Stimulated activated CD4-positive, alpha-beta T cell treated with anti-CD3 and anti-CD28 coated beads, Interleukin-12 subunit alpha, Interleukin-12 subunit beta, amount 100 ng/mL, for 48 hours (primary cell): ENCODE data around the gene BTBD1.
A peak's percentile ranks its signal among the peaks of the same experiment; 100 is the strongest.

Experiments
- DNase-seq, 3 donors: peaks; one replicate each; pipeline ENCODE4 v3.0.0-alpha.2; 2020; ENCODE audit warnings: low read depth in 2 of 3, low spot score in 1 of 3

The BTBD1 gene

DNA sequence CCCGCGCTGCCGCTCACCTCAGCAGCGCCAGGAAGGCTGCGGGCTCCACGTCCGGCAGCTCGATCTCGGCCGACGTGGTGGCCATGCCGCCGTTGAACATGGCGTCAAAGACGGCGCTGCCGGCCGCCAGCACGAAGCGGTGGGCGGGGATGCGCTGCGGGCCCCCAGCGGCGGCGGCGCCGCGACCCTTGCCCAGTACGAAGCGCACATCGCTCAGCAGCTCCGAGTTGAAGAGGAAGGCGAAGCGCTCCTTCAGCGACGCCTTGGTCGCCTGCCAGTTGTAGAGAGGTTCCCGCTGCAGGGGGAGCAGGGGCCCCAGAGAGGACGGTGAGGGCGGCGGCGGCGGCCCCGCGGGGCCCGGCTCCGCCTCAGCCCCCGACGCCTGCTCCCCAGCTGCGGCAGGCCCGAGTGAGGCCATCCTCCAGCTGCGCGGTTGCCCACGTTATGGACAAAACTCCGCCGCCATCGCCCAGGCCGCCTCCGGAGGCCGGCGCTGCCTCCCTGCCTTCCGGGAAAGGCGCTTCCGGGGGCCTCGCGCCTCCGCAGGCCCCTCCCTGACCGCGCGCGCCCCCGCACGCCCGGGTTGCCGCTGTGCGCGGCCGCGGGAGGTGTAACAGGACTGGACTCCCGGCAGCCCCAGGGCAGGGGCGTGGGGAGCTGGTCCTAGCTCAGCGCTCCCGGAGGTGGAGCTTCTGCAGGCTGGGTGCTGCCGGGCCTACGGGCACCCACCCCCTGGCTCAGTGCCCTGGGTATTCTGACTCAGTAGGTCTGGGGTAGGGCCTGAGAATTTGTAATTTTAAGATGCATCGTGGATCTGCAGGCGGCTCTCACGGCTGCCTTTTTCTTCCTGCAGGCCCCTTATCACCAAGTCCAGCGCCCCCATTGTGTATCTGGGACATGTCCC, at the start of gene BTBD1:
TSS of gene BTBD1 (minus strand) at position 519 of the 904 bp plus-strand sequence. CDS start at position 418, 101 bp downstream.
- peak; percentile 82 to 89 (median 88) for DNase-seq

GRCh38 chr15:83115831-83116565, 48.9 kb upstream of the BTBD1 start:
- no peak for DNase-seq

GRCh38 chr15:83115410-83115809, 48.4 kb upstream of the BTBD1 start:
- DNase-seq: no peak

- DNase-seq: no peak
Observed at GRCh38 chr15:83114856-83115255, 47.8 kb upstream of the BTBD1 start.

DNA sequence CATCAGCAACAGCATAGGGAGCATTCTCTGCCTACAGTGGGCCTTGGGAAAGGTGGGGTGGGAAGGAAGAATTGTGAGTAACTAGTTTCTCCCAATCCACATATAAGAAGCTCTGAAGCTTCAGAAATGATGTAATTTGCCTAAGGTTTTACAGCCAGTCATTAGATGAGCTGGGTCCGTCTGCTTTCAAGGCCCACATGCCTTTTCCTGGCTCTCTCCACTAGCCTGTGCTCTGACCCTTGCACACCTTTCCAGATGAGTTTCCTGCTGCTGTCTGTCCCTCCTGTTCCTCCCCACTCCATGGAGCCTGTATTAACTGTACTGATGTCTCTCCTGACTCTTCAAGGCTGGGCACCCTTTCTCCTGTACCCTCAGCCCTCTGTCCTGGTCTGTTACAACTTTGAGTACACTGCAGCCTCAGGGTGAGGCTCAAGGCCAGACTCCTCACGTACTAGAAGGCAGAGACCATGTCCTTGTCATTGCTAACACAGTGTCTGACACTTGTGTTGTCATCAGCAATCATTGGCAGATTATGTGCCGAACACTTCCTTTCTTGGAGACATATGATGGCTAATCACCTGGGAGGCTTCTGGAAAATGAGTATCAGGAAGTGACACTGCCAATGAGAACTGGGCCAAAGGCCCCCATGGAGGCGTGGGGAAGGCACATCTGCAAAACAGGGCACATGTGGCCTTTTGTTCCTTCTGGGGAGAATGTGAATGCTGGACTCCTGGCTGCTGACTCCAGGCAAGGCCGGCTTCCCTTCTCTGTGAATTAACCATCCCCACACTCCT, 47.0 kb upstream of the BTBD1 start:
- no peak for DNase-seq

DNA sequence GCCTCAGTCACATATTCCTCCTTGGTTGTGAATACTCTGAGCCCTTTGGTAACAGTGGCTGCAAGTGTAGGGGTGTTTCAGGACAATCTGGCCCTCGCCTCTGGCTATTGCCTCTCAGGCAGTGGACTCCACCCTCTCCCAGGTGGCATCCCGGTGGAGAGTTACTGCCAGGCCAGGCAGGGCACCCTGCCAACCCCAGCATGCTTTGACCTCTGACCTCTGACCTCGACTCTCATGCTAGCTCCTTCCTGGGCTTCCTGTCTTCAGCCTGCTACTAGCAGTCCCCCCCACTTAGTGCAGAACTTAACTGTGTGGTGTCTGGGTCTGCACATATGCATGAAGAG, 45.9 kb upstream of the BTBD1 start:
- DNase-seq: no peak

DNA sequence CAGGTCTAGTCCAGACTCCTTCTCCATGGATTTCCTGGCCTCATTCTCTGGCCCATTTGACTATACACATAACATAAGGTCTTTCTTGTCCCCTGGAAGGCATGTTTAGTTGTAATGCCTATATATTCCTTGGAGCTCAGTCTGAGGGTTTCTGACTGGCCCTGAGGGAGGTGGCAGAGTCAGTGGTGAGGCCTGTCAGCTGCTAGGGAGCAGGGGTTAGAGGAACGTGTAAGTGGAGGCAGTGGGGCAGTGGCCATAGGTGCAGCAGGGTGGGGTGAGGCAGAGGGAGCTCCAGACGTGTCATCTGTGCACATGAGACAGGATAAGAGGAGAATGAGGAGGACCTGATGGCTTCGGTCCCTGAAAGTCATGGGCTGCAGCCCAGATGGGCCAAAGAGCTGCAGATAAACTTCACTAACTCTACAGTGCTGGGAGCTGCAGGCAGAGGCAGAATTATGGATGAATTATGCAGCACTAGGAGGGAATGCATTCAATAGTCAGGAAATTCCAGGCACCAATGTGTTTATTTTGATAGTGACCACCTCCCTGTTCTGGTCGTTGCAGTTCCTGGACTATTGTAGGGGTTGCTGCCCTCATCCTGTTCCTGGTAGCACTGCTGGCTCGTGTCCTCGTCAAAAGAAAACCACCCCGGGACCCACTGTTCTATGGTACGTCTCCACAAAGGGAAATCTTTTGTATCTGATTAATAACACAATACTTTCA, 45.3 kb upstream of the BTBD1 start:
- no peak for DNase-seq

- no peak for DNase-seq
Observed at GRCh38 chr15:83111149-83111548, 44.1 kb upstream of the BTBD1 start.

DNA sequence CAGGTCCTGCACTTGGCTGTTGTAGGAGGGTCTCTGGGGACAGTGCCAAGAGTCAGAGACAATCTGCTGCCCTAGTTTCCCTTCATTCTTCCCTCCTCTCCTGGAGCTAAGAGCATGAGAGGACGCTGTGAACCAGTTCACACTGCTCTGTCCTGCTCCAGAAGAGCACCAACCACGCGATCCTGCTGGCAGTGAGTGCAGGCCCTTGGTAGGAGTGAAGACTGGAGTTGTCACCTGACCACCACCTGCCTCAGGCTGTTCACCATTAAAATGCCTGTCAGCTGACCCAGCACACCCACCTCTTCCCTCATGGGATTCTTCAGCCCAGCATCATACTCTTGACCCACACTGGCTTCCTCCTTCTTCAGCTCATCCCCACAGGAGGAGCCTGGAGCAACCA, 43.3 kb upstream of the BTBD1 start:
- DNase-seq: no peak

DNA sequence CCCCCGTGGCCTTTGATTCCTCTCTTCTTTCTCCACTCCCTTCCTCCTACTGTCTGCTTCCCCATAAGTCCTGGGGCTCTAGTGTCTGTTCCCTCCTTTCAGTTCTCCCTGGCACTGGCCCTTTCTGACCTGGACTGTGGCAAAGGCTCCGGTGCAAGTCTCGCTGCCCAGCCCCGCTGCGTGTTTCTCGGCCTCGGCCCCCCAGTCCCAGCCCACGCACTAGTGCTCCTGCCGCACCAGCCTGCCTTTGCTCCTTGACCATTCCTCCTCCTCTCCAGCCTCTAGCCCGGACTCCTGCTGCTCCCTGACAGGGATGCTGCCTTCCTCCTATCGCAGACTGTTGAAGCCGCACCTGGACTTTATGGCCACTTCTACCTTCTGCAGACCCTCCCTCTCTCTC, 42.5 kb upstream of the BTBD1 start:
- no peak for DNase-seq

DNA sequence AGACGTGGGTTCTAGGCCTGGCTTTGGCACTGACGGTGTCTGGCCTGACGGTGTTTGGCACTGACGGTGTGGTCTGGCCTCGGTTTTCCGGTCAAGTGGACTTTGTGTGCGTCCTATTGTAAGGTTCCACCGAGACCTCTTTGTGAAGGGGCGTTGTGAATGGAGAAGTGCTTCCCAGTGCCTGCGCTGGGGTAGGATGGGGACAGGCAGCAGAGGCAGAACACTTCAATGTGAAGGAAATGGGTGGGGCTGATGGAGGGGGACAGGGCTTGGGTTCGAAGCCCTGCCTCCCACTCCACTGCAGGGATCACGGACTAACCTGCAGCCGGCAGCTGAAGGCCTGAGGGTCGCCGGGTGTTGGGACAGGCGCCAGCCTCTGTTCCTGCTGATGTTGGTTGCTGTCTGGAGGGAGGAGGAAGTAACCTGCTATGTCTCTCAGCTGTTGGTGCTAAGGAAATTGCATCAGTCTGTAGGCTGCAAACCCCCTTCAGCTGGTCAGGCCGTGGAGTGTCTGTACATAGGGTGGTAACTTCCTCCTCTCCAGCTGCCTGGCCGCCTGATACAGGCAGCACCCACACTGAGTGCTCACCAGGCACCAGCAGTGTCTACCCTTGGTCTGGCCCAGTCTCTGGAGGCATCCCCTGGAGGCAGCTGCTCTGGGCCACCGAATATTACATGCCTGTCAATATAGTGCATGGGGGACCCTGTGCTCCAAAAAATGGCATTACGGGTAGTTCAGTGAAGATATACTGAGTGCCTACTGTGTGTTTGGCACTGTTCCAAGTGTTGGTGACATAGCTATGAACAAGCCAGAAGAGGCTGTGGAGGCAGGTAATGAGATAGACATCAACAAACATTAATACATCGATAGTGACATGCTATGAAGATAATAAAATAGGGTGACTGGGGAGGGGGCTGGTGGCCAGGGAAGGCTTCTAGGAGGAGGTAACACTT, 41.5 kb upstream of the BTBD1 start:
- no peak for DNase-seq

DNA sequence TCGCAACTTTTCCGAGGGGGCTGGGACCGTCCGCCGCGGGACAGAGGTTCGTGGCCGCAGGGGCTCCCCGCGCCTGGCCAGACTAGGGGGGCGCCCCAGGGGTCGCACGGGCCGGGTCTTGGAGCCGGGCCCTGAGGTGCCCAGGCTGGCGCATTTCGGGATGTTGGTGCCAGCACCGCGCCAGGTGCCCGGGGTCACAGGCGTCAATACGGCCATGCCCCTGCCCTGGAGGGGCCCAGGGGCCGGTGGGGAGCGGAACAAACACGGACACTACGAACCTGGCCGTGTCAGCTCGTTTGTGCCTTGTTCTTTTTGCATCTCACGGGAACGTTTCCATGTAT, 40.8 kb upstream of the BTBD1 start:
- no peak for DNase-seq

GRCh38 chr15:83106994-83107840, 40.2 kb upstream of the BTBD1 start, which contains the start of gene TM6SF1:
Gene TM6SF1, plus strand, starts transcription at chr15:83107645. Its CDS starts 36 bp downstream, at chr15:83107681.
- no peak for DNase-seq

- DNase-seq: no peak
Observed at GRCh38 chr15:83105440-83105839, 38.4 kb upstream of the BTBD1 start.

DNA sequence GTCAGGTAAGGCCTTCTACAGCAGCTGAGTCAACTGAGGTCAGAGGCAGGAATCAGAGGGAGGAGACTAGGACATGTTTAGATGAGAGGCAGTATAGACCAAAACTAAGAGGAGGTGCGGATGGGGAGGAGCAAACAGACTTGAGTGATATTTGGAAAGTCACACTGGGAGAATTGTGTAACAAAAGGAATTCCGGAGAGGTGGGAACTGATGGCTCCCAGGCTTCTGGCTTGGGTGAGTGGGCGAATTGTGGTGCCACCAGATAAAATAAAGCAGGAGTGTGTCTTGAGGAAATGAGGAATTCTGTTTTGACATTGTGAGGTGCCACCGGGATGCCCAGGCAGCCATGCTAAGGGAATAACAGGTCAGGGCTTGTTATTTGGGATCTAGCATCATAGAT, 37.1 kb upstream of the BTBD1 start:
- no peak for DNase-seq

DNA sequence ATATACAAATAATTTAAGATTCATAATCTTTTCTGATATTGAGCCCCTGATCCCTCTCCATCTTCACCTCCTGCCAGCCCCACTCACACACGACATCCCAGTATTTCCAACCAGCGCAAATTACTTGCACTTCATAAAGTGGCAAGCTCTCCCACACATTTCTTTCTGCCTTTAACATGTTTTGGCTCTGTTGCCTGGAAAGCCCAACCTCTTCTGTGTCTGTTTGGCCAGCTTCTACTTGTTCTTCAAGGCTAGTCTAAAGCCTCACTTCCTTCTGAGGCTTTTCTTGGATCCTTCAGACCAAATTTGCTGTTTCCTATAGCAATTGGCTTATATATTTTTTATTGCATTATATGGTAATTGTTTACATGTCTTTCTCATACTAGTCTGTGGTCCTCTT, 35.3 kb upstream of the BTBD1 start:
- no peak for DNase-seq

DNA sequence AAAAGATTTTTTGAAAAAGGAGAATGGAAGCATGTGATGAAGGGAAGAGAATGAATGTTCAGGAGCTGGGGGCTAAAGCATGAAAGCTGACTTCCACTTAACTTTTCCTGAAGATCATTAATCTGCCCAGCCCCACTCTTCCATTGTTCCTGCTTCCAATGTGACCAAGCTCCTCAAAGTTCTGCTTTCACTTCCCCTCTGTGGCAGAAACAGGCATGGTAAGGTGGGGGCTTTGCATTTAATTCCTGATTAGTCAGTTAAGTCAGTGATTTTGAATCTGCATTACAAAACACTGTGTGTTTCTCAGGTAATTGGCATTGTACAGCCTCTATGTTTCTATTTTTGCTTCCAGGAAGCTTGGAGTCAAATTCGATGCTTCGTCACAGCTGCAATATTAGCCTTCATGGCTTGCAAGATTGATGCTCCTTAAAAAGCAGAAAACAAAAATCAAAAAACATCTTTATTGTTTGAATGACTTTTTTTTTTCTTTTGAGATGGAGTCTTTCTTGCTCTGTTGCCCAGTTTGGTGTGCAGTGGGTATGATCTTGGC, 33.1 kb upstream of the BTBD1 start:
- no peak for DNase-seq

DNA sequence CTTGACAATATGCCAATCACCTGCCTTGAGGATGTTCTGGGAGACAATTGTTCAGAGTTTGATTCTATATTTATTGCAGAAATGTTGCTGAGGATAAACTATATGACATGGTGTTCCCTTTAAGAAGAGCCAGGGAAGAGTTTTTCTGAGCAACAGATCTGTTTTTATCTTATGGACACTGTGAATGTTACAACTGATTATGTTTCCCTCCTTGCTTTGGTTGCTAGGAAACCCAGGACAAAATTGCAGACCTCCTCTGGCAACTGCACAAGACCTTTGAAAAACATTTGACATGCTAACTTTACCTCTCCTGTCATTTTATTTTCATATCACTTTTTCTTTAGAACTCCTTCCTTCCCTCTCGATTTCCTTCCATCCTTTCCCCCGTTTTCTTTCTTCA, 32.2 kb upstream of the BTBD1 start:
- no peak for DNase-seq

GRCh38 chr15:83098079-83098478, 31.0 kb upstream of the BTBD1 start:
- no peak for DNase-seq
